Body of pancreas (tissue), 4 donors: Measurements from ENCODE around the gene CFAP77. TPM values are rescaled to one million over a fixed set of nuclear protein-coding genes. Genes with fewer than 3 reads are reported as not detected.
A peak's percentile ranks its signal among the peaks of the same experiment; 100 is the strongest.

ENCODE experiments used
- ATAC-seq: fragments of 150-250 bp; one replicate; pipeline ENCODE4 v1.9.1; 2016
- DNase-seq, 4 donors: peaks; one replicate each; pipeline ENCODE4 v3.0.0-alpha.2; 2019
- H3K27ac ChIP-seq, 4 donors: fragments of 200-600 bp; sonication (generic); 1 replicate in 3 of 4; 2 replicates in 1 of 4; pipeline versions ENCODE4 v1.5.1 to v1.6.1; 2016 to 2019; ENCODE audit warnings: mild to moderate bottlenecking in 1 of 4, mixed read lengths in 1 of 4, moderate library complexity in 1 of 4
- H3K27me3 ChIP-seq, 2 donors: fragments of 200-600 bp; sonication (generic); one replicate each; pipeline ENCODE4 v1.6.0; 2016; ENCODE audit warnings: mild to moderate bottlenecking in 1 of 2
- H3K36me3 ChIP-seq, 2 donors: fragments of 200-600 bp; sonication (generic); replicated peaks in 1 of 2; 2 replicates each; pipeline ENCODE4 v1.5.1; 2016; ENCODE audit warnings: low read depth in 2 of 2; ENCODE audit not compliant: insufficient read depth in 1 of 2
- H3K4me1 ChIP-seq: fragments of 200-600 bp; sonication (generic); one replicate; pipeline ENCODE4 v1.6.0; 2016
- H3K4me3 ChIP-seq, 2 donors: fragments of 200-600 bp; sonication (generic); 1 replicate in 1 of 2; 2 replicates in 1 of 2; pipeline ENCODE4 v1.5.1; 2016 to 2019
- H3K9me3 ChIP-seq, 3 donors: fragments of 200-600 bp; sonication (generic); 1 replicate in 2 of 3; 2 replicates in 1 of 3; pipeline ENCODE4 v1.5.1; 2016
- CTCF ChIP-seq, 7 experiments: fragments of 450-650 bp in 4 of 7; fragments of 200-600 bp in 3 of 7; sonication (generic) in 3 of 7; IDR thresholded peaks; one replicate each; pipeline ENCODE4 v1.5.1; 2016 to 2019; ENCODE audit warnings: antibody characterized with exemption in 7 of 7
- POLR2A ChIP-seq, 3 donors: fragments of 450-650 bp; IDR thresholded peaks; one replicate each; pipeline ENCODE4 v1.6.1; 2016; ENCODE audit warnings: antibody characterized with exemption in 3 of 3, mild to moderate bottlenecking in 2 of 3
- WGBS, 2 donors: methylation state at CpG; one replicate each; pipeline ENCODE4 v1.1.5; 2017; 5-methylcytosine and 5-hydroxymethylcytosine counted together
- intact Hi-C: fragments of 100-400 bp; cut with DNase I; formaldehyde crosslinking; loops from one replicate; pipeline ENCODE4 v1.15.1; 2023
- total RNA-seq, 2 donors: library from RNA; depleted of rRNA; stranded (reverse); fragments of >200 nt; gene quantifications; one replicate each; pipeline ENCODE4 v1.1.0, GENCODE V29; 2016

Gene CFAP77
- total RNA-seq, 2 donors from 2014 or later = not detected

- ATAC-seq (no peak), DNase-seq (no peak)
- Histone ChIP-seq H3K4me3 (no peak overlapping the region), H3K27ac (no peak overlapping the region), H3K9me3 (no peaks in the 10 kb centered on the region), H3K36me3 (no peaks in the 10 kb centered on the region), H3K4me1 (peaks cover 38% of the 10 kb centered on the region), H3K27me3 (peaks cover 0 to 9% of the 10 kb centered on the region in 2 donors)
- 83 to 88% methylated on average over 2 of the region's 2 CpGs for WGBS, 2 donors
- TF ChIP-seq POLR2A (IDR thresholded peaks at IDR 0.05) = no peak
- no peak for TF ChIP-seq CTCF (IDR thresholded peaks at IDR 0.05)
- intact Hi-C loops = no loop called here
These were observed 2.8 kb upstream of the CFAP77 start for GRCh38 chr9:132407196-132407595.

- Histone ChIP-seq H3K4me3 (no peak overlapping the region), H3K27me3 (peaks cover 0 to 15% of the 10 kb centered on the region in 2 donors), H3K9me3 (no peaks in the 10 kb centered on the region), H3K36me3 (no peaks in the 10 kb centered on the region), H3K27ac (no peak overlapping the region), H3K4me1 (peaks cover 38% of the 10 kb centered on the region)
- ATAC-seq (no peak), DNase-seq (no peak)
- WGBS, 2 donors = 67 to 73% methylated on average over 8 of the region's 8 CpGs
- TF ChIP-seq CTCF (IDR thresholded peaks at IDR 0.05) = no peak
- TF ChIP-seq POLR2A (IDR thresholded peaks at IDR 0.05) = no peak
- intact Hi-C loops = no loop called here
These were observed 1.5 kb upstream of the CFAP77 start for GRCh38 chr9:132408521-132408920.

GRCh38 chr9:132410642-132411041 lies 631 bp downstream of the CFAP77 start:
- H3K27ac ChIP-seq = no peak overlapping the region

GRCh38 chr9:132411091-132411508 lies 1.1 kb downstream of the CFAP77 start:
- Histone ChIP-seq H3K36me3 (no peaks in the 10 kb centered on the region), H3K4me3 (no peak overlapping the region), H3K4me1 (peaks cover 26% of the 10 kb centered on the region), H3K27ac (no peak overlapping the region), H3K27me3 (peaks cover 0 to 23% of the 10 kb centered on the region in 2 donors), H3K9me3 (no peaks in the 10 kb centered on the region)
- peak; percentile 53 to 71 (median 62) for DNase-seq
- peak; percentile 63 for ATAC-seq
- TF ChIP-seq CTCF (IDR thresholded peaks at IDR 0.05) = peak in 6 of 7 experiments; percentile 43 to 74 (median 69)
- no peak for TF ChIP-seq POLR2A (IDR thresholded peaks at IDR 0.05)
- WGBS, 2 donors = 1% methylated on average over 17 to 20 of the region's 20 CpGs
- intact Hi-C loops = loop anchor here (10.0 kb wide), 1 partner anchor 384 kb away; no protein-coding TSS in a partner anchor

More at GRCh38 chr9:132410642-132411041, 631 bp downstream of the CFAP77 start:
- Histone ChIP-seq H3K4me1 (peaks cover 30% of the 10 kb centered on the region), H3K4me3 (no peak overlapping the region), H3K9me3 (no peaks in the 10 kb centered on the region), H3K36me3 (no peaks in the 10 kb centered on the region), H3K27me3 (peaks cover 0 to 19% of the 10 kb centered on the region in 2 donors)
- DNase-seq (no peak), ATAC-seq (no peak)
- intact Hi-C loops = loop anchor here (10.0 kb wide), 1 partner anchor 384 kb away; no protein-coding TSS in a partner anchor
- WGBS, 2 donors = 15 to 21% methylated on average over 19 of the region's 19 CpGs
- no peak for TF ChIP-seq POLR2A (IDR thresholded peaks at IDR 0.05)
- TF ChIP-seq CTCF (IDR thresholded peaks at IDR 0.05) = no peak

GRCh38 chr9:132412089-132412488 lies 2.1 kb downstream of the CFAP77 start:
- Histone ChIP-seq H3K4me1 (peaks cover 22% of the 10 kb centered on the region), H3K27ac (no peak overlapping the region), H3K9me3 (no peaks in the 10 kb centered on the region), H3K27me3 (peaks cover 0 to 23% of the 10 kb centered on the region in 2 donors), H3K4me3 (no peak overlapping the region), H3K36me3 (no peaks in the 10 kb centered on the region)
- TF ChIP-seq CTCF (IDR thresholded peaks at IDR 0.05) (peak in 4 of 7 experiments; percentile 13 to 18 (median 15)), POLR2A (IDR thresholded peaks at IDR 0.05) (no peak)
- WGBS, 2 donors = 13 to 20% methylated on average over 8 of the region's 8 CpGs
- DNase-seq (no peak), ATAC-seq (no peak)
- intact Hi-C loops = loop anchor here (10.0 kb wide), 1 partner anchor 383 kb away; no protein-coding TSS in a partner anchor
